GM12878 (cell line): ENCODE data around the gene OR52E2. TPM values are rescaled to one million over a fixed set of nuclear protein-coding genes. Genes with fewer than 3 reads are reported as not detected.

Experiments
- polyA plus RNA-seq, 11 experiments: library from polyadenylated mRNA; depleted of rRNA in 4 of 11; unstranded in 6 of 11; stranded (reverse) in 5 of 11; fragments of >200 nt; fragmentation: Nextera tagmentation in 4 of 11; fragmentation: Illumina TruSeq in 1 of 11; extraction: Ambion mirVana in 4 of 11; extraction: Trizol in 1 of 11; gene quantifications; 1 replicate in 1 of 11; 2 replicates in 10 of 11; pipeline versions ENCODE4 v1.2.1 to v1.2.3, GENCODE V29; 2011 to 2016; ENCODE audit warnings: inconsistent platforms in 2 of 11, missing spikeins in 2 of 11, low read depth in 1 of 11
- total RNA-seq, 4 experiments: library from RNA; depleted of rRNA in 3 of 4; stranded (reverse); fragments of >200 nt in 3 of 4; fragmentation: Illumina TruSeq in 1 of 4; extraction: Trizol in 1 of 4; gene quantifications; 2 replicates each; pipeline versions ENCODE4 v1.2.1 to v1.2.3, GENCODE V29; 2013 to 2021

OR52E2 gene
- total and polyA plus RNA-seq, 10 of the 15 experiments (the other 5 are each of a cell fraction or from before 2014, with no cell fraction given): not detected

Other genes starting within 250 kb of the OR52E2 start
Only the 7 nearest of the 20 such genes appear.
- not detected in 2 replicates for gene OR51A4, start 112.0 kb downstream of the OR52E2 start, total RNA-seq (2014; rRNA removed)
- gene OR51A4, start 112.0 kb downstream of the OR52E2 start, total RNA-seq (2014; rRNA removed; fragmentation: Illumina TruSeq; extraction: Trizol): not detected in 2 replicates
- gene OR51A4, start 112.0 kb downstream of the OR52E2 start, total RNA-seq (2021): not detected in 2 replicates
- not detected in 2 replicates for gene OR51A4, start 112.0 kb downstream of the OR52E2 start, polyA plus RNA-seq (2011; rRNA removed)
- not detected in 2 replicates for gene OR51A4, start 112.0 kb downstream of the OR52E2 start, polyA plus RNA-seq (2014; fragmentation: Illumina TruSeq; extraction: Trizol)
- gene OR51A4, start 112.0 kb downstream of the OR52E2 start, polyA plus RNA-seq (2014; fragmentation: Nextera tagmentation; extraction: Ambion mirVana): not detected
- not detected in 2 replicates for gene OR51A4, start 112.0 kb downstream of the OR52E2 start, polyA plus RNA-seq (2014; rRNA removed)
- gene OR51A4, start 112.0 kb downstream of the OR52E2 start, polyA plus RNA-seq (2016; fragmentation: Nextera tagmentation; extraction: Ambion mirVana): not detected
- not detected in 2 replicates for gene OR51A2, start 103.9 kb downstream of the OR52E2 start, total RNA-seq (2014; rRNA removed)
- not detected in 2 replicates for gene OR51A2, start 103.9 kb downstream of the OR52E2 start, total RNA-seq (2014; rRNA removed; fragmentation: Illumina TruSeq; extraction: Trizol)
- gene OR51A2, start 103.9 kb downstream of the OR52E2 start, total RNA-seq (2021): not detected in 2 replicates
- gene OR51A2, start 103.9 kb downstream of the OR52E2 start, polyA plus RNA-seq (2011; rRNA removed): not detected in 2 replicates
- gene OR51A2, start 103.9 kb downstream of the OR52E2 start, polyA plus RNA-seq (2014; fragmentation: Illumina TruSeq; extraction: Trizol): not detected in 2 replicates
- gene OR51A2, start 103.9 kb downstream of the OR52E2 start, polyA plus RNA-seq (2014; fragmentation: Nextera tagmentation; extraction: Ambion mirVana): not detected
- gene OR51A2, start 103.9 kb downstream of the OR52E2 start, polyA plus RNA-seq (2014; rRNA removed): not detected in 2 replicates
- not detected for gene OR51A2, start 103.9 kb downstream of the OR52E2 start, polyA plus RNA-seq (2016; fragmentation: Nextera tagmentation; extraction: Ambion mirVana)
- not detected in 2 replicates for gene OR51L1, start 64.8 kb downstream of the OR52E2 start, total RNA-seq (2014; rRNA removed)
- gene OR51L1, start 64.8 kb downstream of the OR52E2 start, total RNA-seq (2014; rRNA removed; fragmentation: Illumina TruSeq; extraction: Trizol): not detected in 2 replicates
- not detected in 2 replicates for gene OR51L1, start 64.8 kb downstream of the OR52E2 start, total RNA-seq (2021)
- not detected in 2 replicates for gene OR51L1, start 64.8 kb downstream of the OR52E2 start, polyA plus RNA-seq (2011; rRNA removed)
- gene OR51L1, start 64.8 kb downstream of the OR52E2 start, polyA plus RNA-seq (2014; fragmentation: Illumina TruSeq; extraction: Trizol): not detected in 2 replicates
- gene OR51L1, start 64.8 kb downstream of the OR52E2 start, polyA plus RNA-seq (2014; fragmentation: Nextera tagmentation; extraction: Ambion mirVana): not detected
- 0.11 TPM in 1 of 2 replicates, not detected in the other for gene OR51L1, start 64.8 kb downstream of the OR52E2 start, polyA plus RNA-seq (2014; rRNA removed)
- not detected for gene OR51L1, start 64.8 kb downstream of the OR52E2 start, polyA plus RNA-seq (2016; fragmentation: Nextera tagmentation; extraction: Ambion mirVana)
- not detected in 2 replicates for gene OR52J3, start 13.1 kb downstream of the OR52E2 start, total RNA-seq (2014; rRNA removed)
- gene OR52J3, start 13.1 kb downstream of the OR52E2 start, total RNA-seq (2014; rRNA removed; fragmentation: Illumina TruSeq; extraction: Trizol): not detected in 2 replicates
- gene OR52J3, start 13.1 kb downstream of the OR52E2 start, total RNA-seq (2021): not detected in 2 replicates
- gene OR52J3, start 13.1 kb downstream of the OR52E2 start, polyA plus RNA-seq (2011; rRNA removed): not detected in 2 replicates
- gene OR52J3, start 13.1 kb downstream of the OR52E2 start, polyA plus RNA-seq (2014; fragmentation: Illumina TruSeq; extraction: Trizol): not detected in 2 replicates
- not detected for gene OR52J3, start 13.1 kb downstream of the OR52E2 start, polyA plus RNA-seq (2014; fragmentation: Nextera tagmentation; extraction: Ambion mirVana)
- gene OR52J3, start 13.1 kb downstream of the OR52E2 start, polyA plus RNA-seq (2014; rRNA removed): not detected in 2 replicates
- gene OR52J3, start 13.1 kb downstream of the OR52E2 start, polyA plus RNA-seq (2016; fragmentation: Nextera tagmentation; extraction: Ambion mirVana): not detected
- not detected in 2 replicates for gene OR52E1, start 9.9 kb upstream of the OR52E2 start, total RNA-seq (2014; rRNA removed)
- not detected in 2 replicates for gene OR52E1, start 9.9 kb upstream of the OR52E2 start, total RNA-seq (2014; rRNA removed; fragmentation: Illumina TruSeq; extraction: Trizol)
- not detected in 2 replicates for gene OR52E1, start 9.9 kb upstream of the OR52E2 start, total RNA-seq (2021)
- gene OR52E1, start 9.9 kb upstream of the OR52E2 start, polyA plus RNA-seq (2011; rRNA removed): not detected in 2 replicates
- gene OR52E1, start 9.9 kb upstream of the OR52E2 start, polyA plus RNA-seq (2014; fragmentation: Illumina TruSeq; extraction: Trizol): not detected in 2 replicates
- not detected for gene OR52E1, start 9.9 kb upstream of the OR52E2 start, polyA plus RNA-seq (2014; fragmentation: Nextera tagmentation; extraction: Ambion mirVana)
- not detected in 2 replicates for gene OR52E1, start 9.9 kb upstream of the OR52E2 start, polyA plus RNA-seq (2014; rRNA removed)
- not detected for gene OR52E1, start 9.9 kb upstream of the OR52E2 start, polyA plus RNA-seq (2016; fragmentation: Nextera tagmentation; extraction: Ambion mirVana)
- gene OR52A5, start 78.7 kb upstream of the OR52E2 start, total RNA-seq (2014; rRNA removed): not detected in 2 replicates
- not detected in 2 replicates for gene OR52A5, start 78.7 kb upstream of the OR52E2 start, total RNA-seq (2014; rRNA removed; fragmentation: Illumina TruSeq; extraction: Trizol)
- not detected in 2 replicates for gene OR52A5, start 78.7 kb upstream of the OR52E2 start, total RNA-seq (2021)
- not detected in 2 replicates for gene OR52A5, start 78.7 kb upstream of the OR52E2 start, polyA plus RNA-seq (2011; rRNA removed)
- not detected in 2 replicates for gene OR52A5, start 78.7 kb upstream of the OR52E2 start, polyA plus RNA-seq (2014; fragmentation: Illumina TruSeq; extraction: Trizol)
- not detected for gene OR52A5, start 78.7 kb upstream of the OR52E2 start, polyA plus RNA-seq (2014; fragmentation: Nextera tagmentation; extraction: Ambion mirVana)
- not detected in 2 replicates for gene OR52A5, start 78.7 kb upstream of the OR52E2 start, polyA plus RNA-seq (2014; rRNA removed)
- not detected for gene OR52A5, start 78.7 kb upstream of the OR52E2 start, polyA plus RNA-seq (2016; fragmentation: Nextera tagmentation; extraction: Ambion mirVana)
- gene OR52A1, start 95.1 kb upstream of the OR52E2 start, total RNA-seq (2014; rRNA removed): not detected in 2 replicates
- not detected in 2 replicates for gene OR52A1, start 95.1 kb upstream of the OR52E2 start, total RNA-seq (2014; rRNA removed; fragmentation: Illumina TruSeq; extraction: Trizol)
- gene OR52A1, start 95.1 kb upstream of the OR52E2 start, total RNA-seq (2021): not detected in 2 replicates
- not detected in 2 replicates for gene OR52A1, start 95.1 kb upstream of the OR52E2 start, polyA plus RNA-seq (2011; rRNA removed)
- gene OR52A1, start 95.1 kb upstream of the OR52E2 start, polyA plus RNA-seq (2014; fragmentation: Illumina TruSeq; extraction: Trizol): not detected in 2 replicates
- not detected for gene OR52A1, start 95.1 kb upstream of the OR52E2 start, polyA plus RNA-seq (2014; fragmentation: Nextera tagmentation; extraction: Ambion mirVana)
- gene OR52A1, start 95.1 kb upstream of the OR52E2 start, polyA plus RNA-seq (2014; rRNA removed): not detected in 2 replicates
- gene OR52A1, start 95.1 kb upstream of the OR52E2 start, polyA plus RNA-seq (2016; fragmentation: Nextera tagmentation; extraction: Ambion mirVana): not detected